K562 (cell line): ENCODE measurements around the gene HPCAL1. TPM values are rescaled to one million over a fixed set of nuclear protein-coding genes. Genes with fewer than 3 reads are reported as not detected.

Experiments used
- ATAC-seq: fragments of 200-7000 bp; cut with Tn5 transposase; 3 replicates; pipeline ENCODE4 v1.9.1; 2020; ENCODE audit warnings: moderate library complexity
- BruUV-seq: library from RNA; stranded (reverse); fragments of 400-500 nt; replicated peaks from 2 replicates; lab custom pipeline; 2021; lab: Mats Ljungman, UMichigan
- CTCF ChIA-PET: fragments of 300-600 bp; formaldehyde crosslinking; extraction: SDS; loops from one replicate; lab custom pipeline; 2021; ENCODE audit warnings: low intra/inter-chr PET ratio; lab: Yijun Ruan, JAX
- POLR2A ChIA-PET: fragments of 300-600, 350-650 bp; sonication (Branson Sonifier 250); formaldehyde crosslinking; extraction: SDS; loops from one replicate; lab custom pipeline; 2021; ENCODE audit warnings: antibody characterized with exemption, inconsistent platforms; lab: Yijun Ruan, JAX
- DNase-seq, 4 experiments: peaks; one replicate each; pipeline versions ENCODE4 v3.0.0 to v3.0.0-alpha.2; 2011 to 2018; ENCODE audit warnings: low spot score in 3 of 4, mixed read lengths in 3 of 4; ENCODE audit errors: extremely low read depth in 1 of 4
- FAIRE-seq: peaks from 2 replicates; lab custom pipeline; 2011; peaks lifted over from hg19 to GRCh38; lab: Jason Lieb, UNC
- H2AFZ ChIP-seq: 2 replicates; pipeline ENCODE4 v1.6.0; 2011; ENCODE audit warnings: low read depth, low read length, control low read depth, inconsistent platforms
- H3K27ac ChIP-seq: fragments of 200-600 bp; 3 replicates; pipeline ENCODE4 v1.8.0; 2011; ENCODE audit warnings: low read depth, mild to moderate bottlenecking, control low read depth, inconsistent platforms, low read length, moderate library complexity, mixed read lengths; ENCODE audit errors: extremely low read depth
- H3K27me3 ChIP-seq, 2 experiments: fragments of 300-600 bp in 1 of 2; 2 replicates in 1 of 2; 3 replicates in 1 of 2; pipeline versions ENCODE4 v1.6.0 to v1.8.0; 2011; ENCODE audit warnings: inconsistent platforms in 2 of 2, low read length in 2 of 2, mild to moderate bottlenecking in 1 of 2, mixed read lengths in 1 of 2, moderate library complexity in 1 of 2; ENCODE audit not compliant: control insufficient read depth in 2 of 2, insufficient read depth in 2 of 2
- H3K36me3 ChIP-seq: fragments of 300-600 bp; 3 replicates; pipeline ENCODE4 v1.8.0; 2011; ENCODE audit warnings: mild to moderate bottlenecking, low read length, inconsistent platforms; ENCODE audit not compliant: control insufficient read depth, insufficient read depth
- H3K4me1 ChIP-seq, 2 experiments: fragments of 200-600 bp in 1 of 2; replicated peaks in 1 of 2; 2 replicates in 1 of 2; 3 replicates in 1 of 2; pipeline versions ENCODE4 v1.5.1 to v1.8.0; 2011; ENCODE audit warnings: inconsistent platforms in 2 of 2, low read length in 2 of 2, mild to moderate bottlenecking in 1 of 2, mixed read lengths in 1 of 2, moderate library complexity in 1 of 2; ENCODE audit not compliant: control insufficient read depth in 2 of 2, insufficient read depth in 2 of 2
- H3K4me2 ChIP-seq: 2 replicates; pipeline ENCODE4 v1.6.1; 2011; ENCODE audit warnings: low read length, control low read depth, inconsistent platforms, mixed read lengths; ENCODE audit not compliant: insufficient read depth
- H3K4me3 ChIP-seq: fragments of 200-600 bp; sonication (generic), shearing (Covaris generic); 2 replicates; pipeline ENCODE4 v1.5.1; 2016; ENCODE audit warnings: control low read depth, inconsistent platforms
- H3K79me2 ChIP-seq: fragments of 200-600 bp; 3 replicates; pipeline ENCODE4 v1.8.0; 2011; ENCODE audit warnings: low read length, inconsistent platforms; ENCODE audit not compliant: control insufficient read depth, insufficient read depth
- H3K9ac ChIP-seq, 2 experiments: 2 replicates each; pipeline versions ENCODE4 v1.6.0 to v1.6.1; 2011; ENCODE audit warnings: low read depth in 2 of 2, low read length in 2 of 2, control low read depth in 1 of 2, inconsistent platforms in 1 of 2, mild to moderate bottlenecking in 1 of 2, mixed read lengths in 1 of 2; ENCODE audit not compliant: insufficient read depth in 1 of 2
- H3K9me1 ChIP-seq: one replicate; pipeline ENCODE4 v1.6.0; 2011; ENCODE audit warnings: inconsistent platforms, mild to moderate bottlenecking, low read length, moderate library complexity; ENCODE audit not compliant: control insufficient read depth, insufficient read depth
- H3K9me3 ChIP-seq: replicated peaks from 2 replicates; pipeline ENCODE4 v1.5.1; 2011; ENCODE audit warnings: low read depth, low read length, inconsistent platforms; ENCODE audit not compliant: control insufficient read depth, insufficient read depth
- H4K20me1 ChIP-seq: replicated peaks from 2 replicates; pipeline ENCODE4 v1.6.1; 2011; ENCODE audit warnings: low read length, inconsistent platforms, mixed read lengths; ENCODE audit not compliant: control insufficient read depth, insufficient read depth
- MCM5 ChIP-seq: fragments of 450-650 bp; IDR thresholded peaks from 2 replicates; pipeline ENCODE4 v1.6.1; 2016; ENCODE audit warnings: low read depth
- POLR2AphosphoS2 ChIP-seq: IDR thresholded peaks from 2 replicates; pipeline ENCODE4 v1.6.1; 2012; ENCODE audit warnings: low read length, improper control_type of control experiment
- XRCC4 ChIP-seq: IDR thresholded peaks from one replicate; pipeline ENCODE4 v1.6.1; 2011; ENCODE audit not compliant: insufficient read depth, insufficient read length; ENCODE audit errors: extremely low read depth
- ZNF143 ChIP-seq: sonication (generic); formaldehyde crosslinking; IDR thresholded peaks from 2 replicates; pipeline ENCODE4 v1.9.0; 2022; ENCODE audit warnings: mild to moderate bottlenecking, missing genetic modification reagents
- ZNF184 ChIP-seq: sonication (generic); formaldehyde crosslinking; IDR thresholded peaks from 2 replicates; pipeline ENCODE4 v1.5.0; 2020; ENCODE audit warnings: missing genetic modification reagents
- WGBS: fragments of 100-300 bp; shearing (Covaris generic); methylation state at CpG from one replicate; pipeline ENCODE4 v1.1.6; 2016; ENCODE audit warnings: low coverage, mixed read lengths; ENCODE audit not compliant: insufficient coverage; ENCODE audit errors: missing lambda C conversion rate; 5-methylcytosine and 5-hydroxymethylcytosine counted together
- in situ Hi-C: fragments of 300-500 bp; cut with MboI; formaldehyde crosslinking; loops from 4 replicates; pipeline ENCODE4 v1.15.0; 2018; ENCODE audit warnings: inconsistent platforms, mixed read lengths
- intact Hi-C: fragments of 100-400 bp; cut with micrococcal nuclease; formaldehyde crosslinking; loops from 2 replicates; pipeline ENCODE4 v1.14.2; 2022
- polyA plus RNA-seq, 8 experiments: library from polyadenylated mRNA; depleted of rRNA in 4 of 8; stranded (reverse) in 5 of 8; unstranded in 3 of 8; fragments of >200 nt; fragmentation: Nextera tagmentation in 2 of 8; fragmentation: Illumina TruSeq in 1 of 8; extraction: Ambion mirVana in 2 of 8; extraction: Trizol in 1 of 8; gene quantifications; 2 replicates each; pipeline versions ENCODE4 v1.2.1 to v1.2.3, GENCODE V29; 2011 to 2014; ENCODE audit warnings: inconsistent platforms in 1 of 8, missing spikeins in 1 of 8
- total RNA-seq, 7 experiments: library from RNA; depleted of rRNA in 6 of 7; stranded (reverse); fragments of >200 nt in 6 of 7; fragmentation: Illumina TruSeq in 2 of 7; extraction: Trizol in 2 of 7; gene quantifications; 2 replicates each; pipeline versions ENCODE4 v1.2.1 to v1.2.3, GENCODE V29; 2011 to 2021; ENCODE audit warnings: low replicate concordance in 1 of 7
- TF ChIP-seq, protein P1 (sequence below): conservative IDR thresholded peaks from 2 replicates; pipeline ENCODE4 v1.6.1; 2011; ENCODE audit warnings: low read depth, mild to moderate bottlenecking, low read length; ENCODE audit not compliant: control insufficient read depth
- TF ChIP-seq, protein P2 (sequence below), 2 experiments: fragments of 250-450 bp in 1 of 2; fragments of 450-650 bp in 1 of 2; sonication (Bioruptor Pico) in 1 of 2; IDR thresholded peaks; 2 replicates each; pipeline versions ENCODE4 v1.6.1 to v1.8.0; 2016 to 2021; ENCODE audit warnings: mild to moderate bottlenecking in 2 of 2, moderate library complexity in 2 of 2, missing compliant biosample characterization in 1 of 2, missing genetic modification characterization in 1 of 2
- TF ChIP-seq, protein P3 (sequence below): sonication (generic); formaldehyde crosslinking; IDR thresholded peaks from 2 replicates; pipeline ENCODE4 v1.8.0; 2022; ENCODE audit warnings: missing genetic modification reagents, mild to moderate bottlenecking, borderline replicate concordance
- TF ChIP-seq, protein P4 (sequence below), 2 experiments: fragments of 450-650 bp; formaldehyde crosslinking in 1 of 2; IDR thresholded peaks; 2 replicates each; pipeline versions ENCODE4 v1.4.0 to v1.6.1; 2014 to 2020; ENCODE audit warnings: mild to moderate bottlenecking in 2 of 2, borderline replicate concordance in 1 of 2, low read depth in 1 of 2

Gene HPCAL1
- total and polyA plus RNA-seq, 9 of the 15 experiments (the other 6 are each of a cell fraction or from before 2014, with no cell fraction given): 2.7 to 65.5 (median 23.9) TPM

DNA sequence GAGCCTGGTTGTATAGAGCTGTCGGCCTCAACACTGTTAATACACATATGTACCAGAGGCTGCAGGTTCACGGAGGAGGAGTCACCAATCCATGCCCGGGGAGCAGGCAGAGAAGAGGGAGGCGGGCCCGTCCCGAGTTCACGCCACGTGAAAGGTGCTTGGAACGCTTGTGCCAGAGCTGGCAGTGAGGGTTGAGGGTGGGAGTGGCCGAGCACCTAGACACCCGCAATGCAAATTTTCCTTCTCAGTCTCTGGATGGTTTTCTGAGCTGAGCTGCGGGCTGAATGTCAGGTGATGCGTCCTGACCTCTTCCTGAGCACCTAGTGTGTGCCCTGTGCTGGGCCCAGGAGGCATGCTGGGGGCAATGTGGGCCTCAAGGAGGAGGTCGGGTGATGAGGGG, 93.2 kb downstream of the HPCAL1 start (continued):
- TF ChIP-seq, protein P1, sequence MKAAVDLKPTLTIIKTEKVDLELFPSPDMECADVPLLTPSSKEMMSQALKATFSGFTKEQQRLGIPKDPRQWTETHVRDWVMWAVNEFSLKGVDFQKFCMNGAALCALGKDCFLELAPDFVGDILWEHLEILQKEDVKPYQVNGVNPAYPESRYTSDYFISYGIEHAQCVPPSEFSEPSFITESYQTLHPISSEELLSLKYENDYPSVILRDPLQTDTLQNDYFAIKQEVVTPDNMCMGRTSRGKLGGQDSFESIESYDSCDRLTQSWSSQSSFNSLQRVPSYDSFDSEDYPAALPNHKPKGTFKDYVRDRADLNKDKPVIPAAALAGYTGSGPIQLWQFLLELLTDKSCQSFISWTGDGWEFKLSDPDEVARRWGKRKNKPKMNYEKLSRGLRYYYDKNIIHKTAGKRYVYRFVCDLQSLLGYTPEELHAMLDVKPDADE: no peak
- TF ChIP-seq, protein P2, sequence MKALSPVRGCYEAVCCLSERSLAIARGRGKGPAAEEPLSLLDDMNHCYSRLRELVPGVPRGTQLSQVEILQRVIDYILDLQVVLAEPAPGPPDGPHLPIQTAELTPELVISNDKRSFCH (CRISPR knock-in tag; IDR thresholded peaks at IDR 0.05): no peak
- TF ChIP-seq, protein P2 (tag; IDR thresholded peaks at IDR 0.05): no peak
- TF ChIP-seq POLR2AphosphoS2: no peak
- TF ChIP-seq ZNF143 (CRISPR knock-in tag): no peak
- TF ChIP-seq ZNF184 (CRISPR knock-in tag): no peak
- TF ChIP-seq, protein P3, sequence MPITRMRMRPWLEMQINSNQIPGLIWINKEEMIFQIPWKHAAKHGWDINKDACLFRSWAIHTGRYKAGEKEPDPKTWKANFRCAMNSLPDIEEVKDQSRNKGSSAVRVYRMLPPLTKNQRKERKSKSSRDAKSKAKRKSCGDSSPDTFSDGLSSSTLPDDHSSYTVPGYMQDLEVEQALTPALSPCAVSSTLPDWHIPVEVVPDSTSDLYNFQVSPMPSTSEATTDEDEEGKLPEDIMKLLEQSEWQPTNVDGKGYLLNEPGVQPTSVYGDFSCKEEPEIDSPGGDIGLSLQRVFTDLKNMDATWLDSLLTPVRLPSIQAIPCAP (CRISPR knock-in tag): no peak
- TF ChIP-seq MCM5: no peak

DNA sequence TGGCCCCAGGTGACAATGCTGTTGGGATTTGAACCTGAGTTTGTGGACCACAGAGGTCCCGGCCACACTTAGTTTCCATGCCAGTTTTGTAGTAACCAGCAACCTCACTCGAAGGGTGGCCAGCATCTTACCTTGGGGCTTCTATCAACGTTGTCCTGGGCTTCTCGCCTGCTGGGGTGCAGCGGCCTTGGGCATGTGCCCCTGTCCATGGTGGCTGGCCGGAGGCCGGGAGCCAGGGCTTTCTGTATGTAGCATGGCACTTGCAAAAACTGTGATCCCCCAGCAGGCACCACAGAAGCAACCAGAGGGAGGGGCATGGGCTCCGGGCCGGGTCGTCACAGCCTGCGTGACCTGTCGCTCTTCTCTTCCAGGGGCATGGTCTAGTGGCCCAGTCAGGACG, 93.8 kb downstream of the HPCAL1 start:
- H3K4me3 ChIP-seq: no peak overlapping the region
- POLR2A ChIA-PET: interaction anchor here (0.6 to 1.3 kb wide), 3 partner anchors 8 to 16 kb away, joined by 3 to 6 read pairs (median 4); no protein-coding TSS in a partner anchor
- peaks cover 8% of the 10 kb centered on the region for H3K9me1 ChIP-seq
- H3K4me1 ChIP-seq: peaks cover 21 to 30% of the 10 kb centered on the region in 2 experiments
- H3K27ac ChIP-seq: no peak overlapping the region
- H4K20me1 ChIP-seq: peaks cover 20% of the 10 kb centered on the region
- H3K79me2 ChIP-seq: peaks cover 35% of the 10 kb centered on the region
- H3K27me3 ChIP-seq: no peaks in the 10 kb centered on the region
- BruUV-seq: no TSS peak
- no peak overlapping the region for H3K9ac ChIP-seq
- CTCF ChIA-PET: no interaction called here
- no peak for ATAC-seq
- 94% methylated on average over 7 of the region's 13 CpGs for whole genome bisulfite sequencing
- no peak overlapping the region for H2AFZ ChIP-seq
- H3K4me2 ChIP-seq: no peak overlapping the region
- in situ Hi-C loops (no loop called here), intact Hi-C loops (no loop called here)
- no peak for DNase-seq
- FAIRE-seq: no peak
- 0 out of 2 replicates have a peak, but pooled peaks cover 1% of the 10 kb centered on the region for H3K9me3 ChIP-seq
- peaks cover 19% of the 10 kb centered on the region; the same call in 2 of the 3 replicates for H3K36me3 ChIP-seq
- no peak for TF ChIP-seq XRCC4
- TF ChIP-seq, protein P4, sequence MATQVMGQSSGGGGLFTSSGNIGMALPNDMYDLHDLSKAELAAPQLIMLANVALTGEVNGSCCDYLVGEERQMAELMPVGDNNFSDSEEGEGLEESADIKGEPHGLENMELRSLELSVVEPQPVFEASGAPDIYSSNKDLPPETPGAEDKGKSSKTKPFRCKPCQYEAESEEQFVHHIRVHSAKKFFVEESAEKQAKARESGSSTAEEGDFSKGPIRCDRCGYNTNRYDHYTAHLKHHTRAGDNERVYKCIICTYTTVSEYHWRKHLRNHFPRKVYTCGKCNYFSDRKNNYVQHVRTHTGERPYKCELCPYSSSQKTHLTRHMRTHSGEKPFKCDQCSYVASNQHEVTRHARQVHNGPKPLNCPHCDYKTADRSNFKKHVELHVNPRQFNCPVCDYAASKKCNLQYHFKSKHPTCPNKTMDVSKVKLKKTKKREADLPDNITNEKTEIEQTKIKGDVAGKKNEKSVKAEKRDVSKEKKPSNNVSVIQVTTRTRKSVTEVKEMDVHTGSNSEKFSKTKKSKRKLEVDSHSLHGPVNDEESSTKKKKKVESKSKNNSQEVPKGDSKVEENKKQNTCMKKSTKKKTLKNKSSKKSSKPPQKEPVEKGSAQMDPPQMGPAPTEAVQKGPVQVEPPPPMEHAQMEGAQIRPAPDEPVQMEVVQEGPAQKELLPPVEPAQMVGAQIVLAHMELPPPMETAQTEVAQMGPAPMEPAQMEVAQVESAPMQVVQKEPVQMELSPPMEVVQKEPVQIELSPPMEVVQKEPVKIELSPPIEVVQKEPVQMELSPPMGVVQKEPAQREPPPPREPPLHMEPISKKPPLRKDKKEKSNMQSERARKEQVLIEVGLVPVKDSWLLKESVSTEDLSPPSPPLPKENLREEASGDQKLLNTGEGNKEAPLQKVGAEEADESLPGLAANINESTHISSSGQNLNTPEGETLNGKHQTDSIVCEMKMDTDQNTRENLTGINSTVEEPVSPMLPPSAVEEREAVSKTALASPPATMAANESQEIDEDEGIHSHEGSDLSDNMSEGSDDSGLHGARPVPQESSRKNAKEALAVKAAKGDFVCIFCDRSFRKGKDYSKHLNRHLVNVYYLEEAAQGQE (IDR thresholded peaks at IDR 0.05; ENCODE audit: borderline replicate concordance): 0 out of 2 replicates have a peak, but pooled peaks have one; percentile 11
- TF ChIP-seq, protein P4 (CRISPR knock-in tag; IDR thresholded peaks at IDR 0.05; ENCODE audit: low read depth): no peak
